ENCODE data around the gene TRABD2A.

Gene TRABD2A

DNA sequence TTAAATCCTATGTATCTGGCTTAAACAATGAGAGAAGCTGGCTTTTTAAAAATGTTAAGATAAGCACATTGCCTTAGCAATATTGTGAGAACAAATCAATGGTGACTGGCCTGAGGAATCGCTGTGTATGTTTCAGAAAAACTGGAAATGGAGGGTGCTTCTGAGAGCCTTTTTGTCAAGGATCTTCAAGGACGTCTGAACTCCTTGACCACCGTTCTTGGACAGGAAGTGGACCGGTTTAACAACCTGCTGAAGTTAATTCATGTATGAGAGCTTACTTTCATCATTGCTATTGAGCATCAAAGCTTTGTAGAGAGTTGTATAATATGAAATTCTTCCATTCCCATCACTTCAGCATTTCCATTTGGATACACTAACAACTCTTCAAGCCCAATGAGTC lies 72.6 kb downstream of the TRABD2A start:
- no peak for DNase-seq
- Histone ChIP-seq H3K4me1 (ENCODE audit: insufficient read depth, low read length) (no peaks in the 10 kb centered on the region), H3K4me2 (ENCODE audit: insufficient read depth, low read length) (no peak overlapping the region), H3K4me3 (ENCODE audit: low read depth in 1 of 2, low read length in 2 of 2) (no peak overlapping the region), H2AFZ (ENCODE audit: low read depth, low read length) (no peak overlapping the region), H3K79me2 (ENCODE audit: insufficient read depth, low read length) (no peaks in the 10 kb centered on the region), H3K27me3 (ENCODE audit: insufficient read depth, low read length, poor library complexity) (peaks cover 3% of the 10 kb centered on the region), H3K36me3 (ENCODE audit: insufficient read depth, low read length) (no peaks in the 10 kb centered on the region), H3K27ac (ENCODE audit: low read length) (no peak overlapping the region), H3K9ac (ENCODE audit: low read depth, low read length) (no peak overlapping the region), H4K20me1 (ENCODE audit: insufficient read depth, low read length) (no peaks in the 10 kb centered on the region; the same call in 1 of the 2 replicates), H3K9me3 (ENCODE audit: insufficient read depth, low read length, severe bottlenecking) (no peaks in the 10 kb centered on the region)
- TF ChIP-seq, protein P1, sequence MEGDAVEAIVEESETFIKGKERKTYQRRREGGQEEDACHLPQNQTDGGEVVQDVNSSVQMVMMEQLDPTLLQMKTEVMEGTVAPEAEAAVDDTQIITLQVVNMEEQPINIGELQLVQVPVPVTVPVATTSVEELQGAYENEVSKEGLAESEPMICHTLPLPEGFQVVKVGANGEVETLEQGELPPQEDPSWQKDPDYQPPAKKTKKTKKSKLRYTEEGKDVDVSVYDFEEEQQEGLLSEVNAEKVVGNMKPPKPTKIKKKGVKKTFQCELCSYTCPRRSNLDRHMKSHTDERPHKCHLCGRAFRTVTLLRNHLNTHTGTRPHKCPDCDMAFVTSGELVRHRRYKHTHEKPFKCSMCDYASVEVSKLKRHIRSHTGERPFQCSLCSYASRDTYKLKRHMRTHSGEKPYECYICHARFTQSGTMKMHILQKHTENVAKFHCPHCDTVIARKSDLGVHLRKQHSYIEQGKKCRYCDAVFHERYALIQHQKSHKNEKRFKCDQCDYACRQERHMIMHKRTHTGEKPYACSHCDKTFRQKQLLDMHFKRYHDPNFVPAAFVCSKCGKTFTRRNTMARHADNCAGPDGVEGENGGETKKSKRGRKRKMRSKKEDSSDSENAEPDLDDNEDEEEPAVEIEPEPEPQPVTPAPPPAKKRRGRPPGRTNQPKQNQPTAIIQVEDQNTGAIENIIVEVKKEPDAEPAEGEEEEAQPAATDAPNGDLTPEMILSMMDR (IDR thresholded peaks at IDR 0.05; ENCODE audit: borderline replicate concordance, extremely low read depth, low read length, poor library complexity, severe bottlenecking) = no peak
- no peak for TF ChIP-seq EZH2 (IDR thresholded peaks at IDR 0.05; ENCODE audit: borderline replicate concordance, low read depth, low read length, severe bottlenecking)
- ATAC-seq (ENCODE audit: insufficient read depth, low read depth) = no peak

DNA sequence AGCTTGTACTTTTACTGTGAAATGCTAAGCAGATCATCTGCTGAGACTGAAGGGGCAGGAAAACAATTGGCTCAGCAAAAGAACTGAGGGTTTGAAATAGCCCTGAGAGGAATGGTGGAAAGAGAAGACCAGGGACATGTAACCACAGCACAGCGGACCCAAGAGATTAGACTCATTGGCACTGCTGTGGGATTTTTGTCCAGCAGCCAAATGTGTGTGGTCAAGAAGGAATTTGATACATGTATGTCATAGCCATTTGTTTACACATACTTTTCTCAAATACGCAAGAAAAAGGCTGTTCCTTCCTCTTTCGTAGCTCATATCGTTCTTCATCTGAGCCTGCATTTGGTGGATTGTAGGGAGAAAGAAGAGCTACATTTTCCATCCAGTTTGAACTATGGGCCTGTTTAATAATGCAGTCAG lies 73.8 kb downstream of the TRABD2A start:
- H3K27me3 ChIP-seq (ENCODE audit: insufficient read depth, low read length, poor library complexity) = peaks cover 3% of the 10 kb centered on the region
- no peaks in the 10 kb centered on the region for H3K36me3 ChIP-seq (ENCODE audit: insufficient read depth, low read length)
- H3K4me2 ChIP-seq (ENCODE audit: insufficient read depth, low read length) = no peak overlapping the region
- no peak overlapping the region for H3K27ac ChIP-seq (ENCODE audit: low read length)
- DNase-seq = no peak
- no peaks in the 10 kb centered on the region; the same call in 1 of the 2 replicates for H4K20me1 ChIP-seq (ENCODE audit: insufficient read depth, low read length)
- H3K9ac ChIP-seq (ENCODE audit: low read depth, low read length) = no peak overlapping the region
- H3K4me3 ChIP-seq (ENCODE audit: low read depth in 1 of 2, low read length in 2 of 2) = no peak overlapping the region
- H3K9me3 ChIP-seq (ENCODE audit: insufficient read depth, low read length, severe bottlenecking) = no peaks in the 10 kb centered on the region
- H3K4me1 ChIP-seq (ENCODE audit: insufficient read depth, low read length) = no peaks in the 10 kb centered on the region
- ATAC-seq (ENCODE audit: insufficient read depth, low read depth) = no peak
- no peak overlapping the region for H2AFZ ChIP-seq (ENCODE audit: low read depth, low read length)
- H3K79me2 ChIP-seq (ENCODE audit: insufficient read depth, low read length) = no peaks in the 10 kb centered on the region
- TF ChIP-seq EZH2 (IDR thresholded peaks at IDR 0.05; ENCODE audit: borderline replicate concordance, low read depth, low read length, severe bottlenecking) = no peak
- TF ChIP-seq, protein P1 (IDR thresholded peaks at IDR 0.05; ENCODE audit: borderline replicate concordance, extremely low read depth, low read length, poor library complexity, severe bottlenecking) = no peak

DNA sequence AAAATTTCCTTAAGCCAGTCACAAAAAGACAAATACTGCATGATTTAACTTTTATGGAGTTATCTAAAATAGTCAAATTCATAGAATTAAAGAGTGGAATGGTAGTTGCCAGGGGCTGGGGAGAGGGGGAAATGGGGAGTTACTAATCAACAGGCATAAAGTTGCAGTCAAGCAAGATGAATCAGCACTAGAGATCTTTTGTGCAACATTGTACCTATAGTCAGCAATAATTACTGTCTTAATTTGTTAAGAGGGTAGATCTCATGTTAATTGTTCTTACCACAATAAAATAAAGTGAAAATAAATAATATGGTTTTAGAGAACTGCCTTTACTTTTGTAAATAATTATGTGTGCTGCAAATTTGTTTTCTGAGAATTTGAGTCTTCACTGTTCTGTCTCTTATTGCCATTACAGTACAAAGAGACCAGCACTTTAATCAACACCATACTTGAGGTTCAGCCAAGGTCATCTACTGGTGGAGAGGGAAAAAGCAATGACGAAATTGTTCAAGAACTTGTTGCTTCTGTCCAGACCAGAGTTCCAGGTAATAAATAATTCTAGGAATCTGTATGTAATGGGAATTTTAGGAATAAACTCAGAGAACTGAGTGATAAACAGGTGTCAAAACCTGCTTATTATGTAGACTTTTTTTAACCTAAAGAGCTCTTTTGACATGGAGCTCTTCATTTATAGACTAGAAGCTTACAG lies 75.5 kb downstream of the TRABD2A start:
- Histone ChIP-seq H3K4me1 (ENCODE audit: insufficient read depth, low read length) (no peaks in the 10 kb centered on the region), H3K27me3 (ENCODE audit: insufficient read depth, low read length, poor library complexity) (peaks cover 2% of the 10 kb centered on the region), H3K27ac (ENCODE audit: low read length) (no peak overlapping the region), H2AFZ (ENCODE audit: low read depth, low read length) (no peak overlapping the region), H3K4me3 (ENCODE audit: low read depth in 1 of 2, low read length in 2 of 2) (no peak overlapping the region), H3K79me2 (ENCODE audit: insufficient read depth, low read length) (no peaks in the 10 kb centered on the region), H3K9ac (ENCODE audit: low read depth, low read length) (no peak overlapping the region), H4K20me1 (ENCODE audit: insufficient read depth, low read length) (no peaks in the 10 kb centered on the region; the same call in 1 of the 2 replicates), H3K36me3 (ENCODE audit: insufficient read depth, low read length) (no peaks in the 10 kb centered on the region), H3K9me3 (ENCODE audit: insufficient read depth, low read length, severe bottlenecking) (no peaks in the 10 kb centered on the region), H3K4me2 (ENCODE audit: insufficient read depth, low read length) (no peak overlapping the region)
- DNase-seq (no peak), ATAC-seq (ENCODE audit: insufficient read depth, low read depth) (no peak)
- TF ChIP-seq EZH2 (IDR thresholded peaks at IDR 0.05; ENCODE audit: borderline replicate concordance, low read depth, low read length, severe bottlenecking) = no peak
- TF ChIP-seq, protein P1 (IDR thresholded peaks at IDR 0.05; ENCODE audit: borderline replicate concordance, extremely low read depth, low read length, poor library complexity, severe bottlenecking) = no peak

All from DND-41 (cell line).